Uterus (tissue), 4 donors: ENCODE results near the gene CYSTM1. TPM values are rescaled to one million over a fixed set of nuclear protein-coding genes. Genes with fewer than 3 reads are reported as not detected.

ENCODE experiments used
- DNase-seq, 2 donors: peaks; one replicate each; pipeline ENCODE4 v3.0.0-alpha.2; 2019 to 2020
- H3K27ac ChIP-seq, 2 donors: fragments of 200-600 bp; sonication (generic); 1 replicate in 1 of 2; 2 replicates in 1 of 2; pipeline ENCODE4 v1.5.1; 2016 to 2018
- H3K27me3 ChIP-seq, 2 donors: fragments of 200-600 bp; sonication (generic); one replicate each; pipeline ENCODE4 v1.5.1; 2018 to 2019; ENCODE audit warnings: control low read depth in 1 of 2
- H3K36me3 ChIP-seq, 2 donors: fragments of 200-600 bp; sonication (generic); one replicate each; pipeline ENCODE4 v1.5.1; 2019; ENCODE audit warnings: control low read depth in 1 of 2
- H3K4me1 ChIP-seq, 2 donors: fragments of 200-600 bp; sonication (generic); one replicate each; pipeline ENCODE4 v1.5.1; 2018 to 2019; ENCODE audit warnings: control low read depth in 1 of 2
- H3K4me3 ChIP-seq, 2 donors: fragments of 200-600 bp; sonication (generic); 1 replicate in 1 of 2; 2 replicates in 1 of 2; pipeline ENCODE4 v1.5.1; 2018 to 2019; ENCODE audit warnings: mild to moderate bottlenecking in 1 of 2
- H3K9me3 ChIP-seq, 2 donors: fragments of 200-600 bp; sonication (generic); one replicate each; pipeline ENCODE4 v1.5.1; 2019; ENCODE audit warnings: control low read depth in 1 of 2
- POLR2A ChIP-seq, 2 donors: fragments of 450-650 bp; IDR thresholded peaks; one replicate each; pipeline ENCODE4 v1.6.1; 2016; ENCODE audit warnings: antibody characterized with exemption in 2 of 2, mild to moderate bottlenecking in 1 of 2, moderate library complexity in 1 of 2
- intact Hi-C: fragments of 100-400 bp; cut with DNase I; formaldehyde crosslinking; loops from one replicate; pipeline ENCODE4 v1.15.1; 2023; ENCODE audit warnings: low total_unique reads
- total RNA-seq, 4 donors: library from RNA; depleted of rRNA in 3 of 4; stranded (reverse); fragments of >200 nt in 3 of 4; gene quantifications; one replicate each; pipeline versions ENCODE4 v1.1.0 to v1.2.4, GENCODE V29; 2014 to 2023
- TF ChIP-seq, protein P1 (sequence below), 4 experiments: fragments of 200-600 bp in 2 of 4; fragments of 450-650 bp in 2 of 4; sonication (generic) in 2 of 4; IDR thresholded peaks; one replicate each; pipeline ENCODE4 v1.5.1; 2016 to 2019; ENCODE audit warnings: antibody characterized with exemption in 4 of 4, mild to moderate bottlenecking in 2 of 4, moderate library complexity in 1 of 4
- donor health status: DM: yes; HTN: yes; CAD: no.

Gene CYSTM1
- total RNA-seq, 4 donors from 2014 or later = 4.4 to 76.8 (median 45.3) TPM

DNA sequence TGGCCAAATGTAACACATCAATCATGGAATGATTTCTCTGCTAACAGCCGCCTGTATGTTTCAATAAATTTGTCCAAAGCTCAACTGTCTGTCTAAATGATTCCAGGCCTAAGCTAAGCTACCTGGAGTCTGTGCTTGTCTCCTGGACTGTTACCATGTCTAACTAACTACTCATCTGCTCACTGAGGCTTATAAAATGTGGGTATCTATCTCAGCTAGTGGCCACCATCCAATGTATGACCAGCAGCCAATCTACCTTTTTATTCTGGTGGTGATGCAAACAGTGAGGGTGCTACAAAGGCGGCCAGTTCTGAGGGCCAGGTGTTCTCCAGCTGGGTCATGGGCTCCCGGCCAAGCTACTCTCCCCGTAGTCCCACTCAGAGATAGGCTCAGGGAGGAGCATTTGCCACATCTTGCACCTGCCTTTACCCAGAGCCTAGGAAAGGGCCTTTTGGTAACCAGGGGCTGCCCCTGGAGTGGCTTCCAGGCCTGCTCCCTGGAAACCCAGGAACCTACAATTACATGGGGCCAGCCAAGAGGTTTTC is 68.8 kb downstream of the CYSTM1 start:
- no peaks in the 10 kb centered on the region for H3K27me3 ChIP-seq
- peaks cover 6 to 16% of the 10 kb centered on the region in 2 donors for H3K4me1 ChIP-seq
- no peak overlapping the region for H3K27ac ChIP-seq
- no peak for DNase-seq
- intact Hi-C loops = loop anchor here (5.0 kb wide), 1 partner anchor 104 kb away; the partner anchor contains the start of gene HBEGF
- no peak overlapping the region for H3K4me3 ChIP-seq
- TF ChIP-seq POLR2A (IDR thresholded peaks at IDR 0.05) = no peak
- TF ChIP-seq, protein P1, sequence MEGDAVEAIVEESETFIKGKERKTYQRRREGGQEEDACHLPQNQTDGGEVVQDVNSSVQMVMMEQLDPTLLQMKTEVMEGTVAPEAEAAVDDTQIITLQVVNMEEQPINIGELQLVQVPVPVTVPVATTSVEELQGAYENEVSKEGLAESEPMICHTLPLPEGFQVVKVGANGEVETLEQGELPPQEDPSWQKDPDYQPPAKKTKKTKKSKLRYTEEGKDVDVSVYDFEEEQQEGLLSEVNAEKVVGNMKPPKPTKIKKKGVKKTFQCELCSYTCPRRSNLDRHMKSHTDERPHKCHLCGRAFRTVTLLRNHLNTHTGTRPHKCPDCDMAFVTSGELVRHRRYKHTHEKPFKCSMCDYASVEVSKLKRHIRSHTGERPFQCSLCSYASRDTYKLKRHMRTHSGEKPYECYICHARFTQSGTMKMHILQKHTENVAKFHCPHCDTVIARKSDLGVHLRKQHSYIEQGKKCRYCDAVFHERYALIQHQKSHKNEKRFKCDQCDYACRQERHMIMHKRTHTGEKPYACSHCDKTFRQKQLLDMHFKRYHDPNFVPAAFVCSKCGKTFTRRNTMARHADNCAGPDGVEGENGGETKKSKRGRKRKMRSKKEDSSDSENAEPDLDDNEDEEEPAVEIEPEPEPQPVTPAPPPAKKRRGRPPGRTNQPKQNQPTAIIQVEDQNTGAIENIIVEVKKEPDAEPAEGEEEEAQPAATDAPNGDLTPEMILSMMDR (IDR thresholded peaks at IDR 0.05) = no peak
- no peaks in the 10 kb centered on the region for H3K36me3 ChIP-seq
- H3K9me3 ChIP-seq = no peaks in the 10 kb centered on the region

DNA sequence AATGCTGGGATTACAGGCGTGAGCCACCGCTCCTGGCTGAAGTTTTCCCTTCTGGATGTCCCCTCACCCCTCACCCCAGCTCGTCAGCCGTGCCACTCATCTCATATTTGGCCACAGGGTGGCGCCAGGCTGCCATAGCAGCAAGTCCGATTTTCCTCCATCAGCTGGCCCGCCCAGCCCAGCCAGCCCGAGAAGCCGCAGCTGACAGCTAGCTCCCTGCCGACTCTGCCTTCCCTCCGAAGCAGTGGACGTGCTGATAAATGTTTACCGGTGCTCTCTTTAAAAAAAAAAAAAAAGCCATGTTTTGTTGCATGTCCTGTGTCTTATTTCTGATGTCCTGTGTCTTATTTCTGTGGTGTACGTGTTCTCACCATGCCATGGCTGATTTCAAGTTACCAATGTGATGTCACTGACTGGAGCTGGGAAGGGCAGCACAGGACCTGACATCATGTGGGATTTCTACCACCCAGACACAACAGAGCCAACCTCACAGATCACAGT is 69.6 kb downstream of the CYSTM1 start:
- no peaks in the 10 kb centered on the region for H3K9me3 ChIP-seq
- H3K36me3 ChIP-seq = no peaks in the 10 kb centered on the region
- H3K27ac ChIP-seq = peak overlapping the region; percentile 65 to 67
- no peaks in the 10 kb centered on the region for H3K27me3 ChIP-seq
- H3K4me3 ChIP-seq = no peak overlapping the region
- DNase-seq = peak; percentile 86 to 92
- peaks cover 6 to 16% of the 10 kb centered on the region in 2 donors for H3K4me1 ChIP-seq
- intact Hi-C loops = loop anchor here (5.0 kb wide), 1 partner anchor 103 kb away; the partner anchor contains the start of gene HBEGF
- no peak for TF ChIP-seq POLR2A (IDR thresholded peaks at IDR 0.05)
- TF ChIP-seq, protein P1 (IDR thresholded peaks at IDR 0.05) = peak; percentile 90 to 95 (median 92)

DNA sequence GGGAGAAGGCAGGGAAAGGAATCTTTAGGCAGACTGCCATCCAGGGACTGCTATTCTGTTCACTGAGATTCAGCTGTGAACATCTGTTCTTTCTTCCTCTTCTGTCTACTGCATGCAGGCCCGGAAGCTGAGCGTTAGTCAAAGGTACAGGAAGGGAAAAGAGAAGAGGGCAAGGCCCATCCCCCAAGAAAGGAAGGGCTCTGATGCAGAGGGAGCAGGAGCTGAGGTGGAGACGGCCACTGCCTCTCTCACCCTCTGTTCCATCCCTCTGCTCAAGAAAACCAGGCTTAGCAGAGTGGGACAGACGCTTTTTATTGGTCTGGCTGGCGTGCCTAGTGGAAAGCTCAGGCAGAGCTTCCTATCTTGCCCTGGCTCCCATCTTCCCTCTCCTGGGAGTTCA is 70.4 kb downstream of the CYSTM1 start:
- Histone ChIP-seq H3K4me3 (no peak overlapping the region), H3K27ac (peak overlapping the region; percentile 65 to 67), H3K9me3 (no peaks in the 10 kb centered on the region), H3K27me3 (no peaks in the 10 kb centered on the region), H3K36me3 (no peaks in the 10 kb centered on the region), H3K4me1 (peaks cover 6 to 15% of the 10 kb centered on the region in 2 donors)
- intact Hi-C loops = no loop called here
- no peak for DNase-seq
- no peak for TF ChIP-seq POLR2A (IDR thresholded peaks at IDR 0.05)
- TF ChIP-seq, protein P1 (IDR thresholded peaks at IDR 0.05) = no peak

DNA sequence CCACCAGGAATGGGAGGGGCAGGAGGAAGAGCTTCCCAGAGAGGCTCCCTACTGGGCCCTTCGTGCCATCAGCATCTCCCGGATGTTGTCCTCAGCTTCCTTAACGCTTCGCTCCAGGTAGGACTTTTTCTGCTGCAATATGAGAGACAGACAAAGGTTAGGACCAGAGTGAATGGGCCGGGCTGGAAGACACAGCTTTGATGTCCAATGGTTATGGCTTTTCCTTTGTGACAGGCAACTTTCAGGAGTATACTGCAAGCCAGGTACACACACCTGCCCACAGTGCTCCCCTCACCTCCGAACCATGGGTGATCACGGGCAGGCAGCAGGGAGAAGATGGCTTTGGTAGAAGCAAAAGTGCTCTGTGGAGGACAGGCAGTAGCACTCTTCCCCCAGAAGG is 70.9 kb downstream of the CYSTM1 start:
- Histone ChIP-seq H3K4me3 (no peak overlapping the region), H3K36me3 (no peaks in the 10 kb centered on the region), H3K27me3 (no peaks in the 10 kb centered on the region), H3K27ac (peak overlapping the region; percentile 65 to 67), H3K4me1 (peaks cover 6 to 9% of the 10 kb centered on the region in 2 donors), H3K9me3 (no peaks in the 10 kb centered on the region)
- intact Hi-C loops = no loop called here
- no peak for DNase-seq
- no peak for TF ChIP-seq POLR2A (IDR thresholded peaks at IDR 0.05)
- TF ChIP-seq, protein P1 (IDR thresholded peaks at IDR 0.05) = no peak

DNA sequence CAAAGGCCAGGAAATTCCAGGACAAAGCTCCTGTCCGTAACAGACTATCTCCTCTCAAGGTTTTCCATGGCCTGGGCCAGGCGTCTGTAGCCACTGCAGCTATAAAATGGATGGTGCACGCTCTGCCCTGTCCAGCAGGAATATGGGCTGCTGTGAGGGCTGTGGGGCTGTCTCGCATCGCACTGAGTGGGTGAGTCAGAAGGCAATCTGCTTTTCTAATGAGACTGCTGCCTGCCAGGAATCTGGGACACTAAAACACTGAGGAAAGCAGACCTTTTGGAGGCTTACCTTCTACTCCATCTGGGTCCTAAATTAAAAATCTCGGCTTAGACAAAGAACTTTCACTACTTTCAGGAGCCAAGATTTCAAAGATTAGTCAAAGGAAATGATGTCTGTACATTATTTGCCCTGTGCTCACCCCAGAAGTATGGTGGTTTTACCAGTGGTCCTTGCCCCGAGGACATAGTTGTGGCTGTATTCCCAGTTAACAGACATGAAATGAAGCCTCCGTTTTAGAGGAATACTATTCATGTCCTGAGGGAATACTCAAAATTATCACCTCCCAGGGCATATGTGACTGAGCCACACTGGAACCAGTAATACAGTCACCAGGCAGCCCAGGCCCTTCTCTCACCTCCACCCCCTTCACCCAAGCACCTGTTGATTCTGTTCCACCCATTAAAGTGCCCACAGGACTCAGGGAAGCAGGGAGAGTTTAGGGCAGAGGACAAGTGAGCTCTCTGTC is 71.6 kb downstream of the CYSTM1 start:
- Histone ChIP-seq H3K4me1 (peaks cover 0 to 4% of the 10 kb centered on the region in 2 donors), H3K27me3 (no peaks in the 10 kb centered on the region), H3K4me3 (no peak overlapping the region), H3K27ac (peak overlapping the region; percentile 65 to 67), H3K9me3 (no peaks in the 10 kb centered on the region), H3K36me3 (no peaks in the 10 kb centered on the region)
- DNase-seq = peak; percentile 71 to 78
- TF ChIP-seq POLR2A (IDR thresholded peaks at IDR 0.05) = no peak
- TF ChIP-seq, protein P1 (IDR thresholded peaks at IDR 0.05) = no peak
- intact Hi-C loops = no loop called here
